HG03039 (cell line): ENCODE results near the gene ADGRG4.

Source experiments
- ATAC-seq: cut with Tn5 transposase; IDR thresholded peaks from one replicate; pipeline ENCODE4 v1.9.1; 2021; ENCODE audit warnings: mild to moderate bottlenecking, moderate library complexity; ENCODE audit not compliant: unreplicated experiment

The ADGRG4 gene

DNA sequence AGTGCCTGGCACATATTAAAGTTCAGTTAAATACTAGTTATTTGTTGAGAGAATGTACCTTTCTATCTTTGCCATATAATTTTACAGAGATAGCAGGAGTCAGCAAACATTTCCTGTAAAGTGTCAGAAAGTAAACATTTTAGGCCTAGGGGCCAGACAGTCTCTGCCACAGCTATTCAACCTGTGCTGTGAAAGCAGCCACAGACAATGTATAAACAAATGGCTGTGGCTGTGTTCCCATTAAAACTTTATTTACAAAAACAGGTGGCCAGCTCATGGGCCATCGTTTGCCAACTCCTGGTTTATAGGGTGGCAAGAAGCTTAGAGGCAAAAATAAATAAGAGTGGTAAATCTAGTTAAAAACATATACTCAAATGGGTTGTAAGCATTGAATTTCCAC, 153.0 kb downstream of the ADGRG4 start:
- no peak for ATAC-seq

DNA sequence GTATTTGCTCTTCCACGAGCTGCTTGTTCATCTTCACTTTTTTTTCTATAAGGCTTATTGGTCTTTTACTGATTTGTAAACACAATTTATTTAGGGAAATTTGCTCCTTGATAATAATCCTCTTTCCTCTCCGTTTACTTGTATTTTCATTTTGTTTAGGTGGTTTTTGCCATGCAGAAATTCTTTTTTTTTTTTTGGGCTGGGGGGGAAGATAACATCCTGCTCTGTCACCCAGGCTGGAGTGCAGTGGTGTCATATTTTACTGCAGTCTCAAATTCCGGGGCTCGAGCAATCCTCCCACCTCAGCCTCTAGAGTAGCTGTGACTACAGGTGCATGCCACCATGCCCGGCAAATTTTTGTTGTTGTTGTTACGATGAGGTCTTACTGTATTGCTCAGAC, 155.4 kb downstream of the ADGRG4 start:
- ATAC-seq = no peak

DNA sequence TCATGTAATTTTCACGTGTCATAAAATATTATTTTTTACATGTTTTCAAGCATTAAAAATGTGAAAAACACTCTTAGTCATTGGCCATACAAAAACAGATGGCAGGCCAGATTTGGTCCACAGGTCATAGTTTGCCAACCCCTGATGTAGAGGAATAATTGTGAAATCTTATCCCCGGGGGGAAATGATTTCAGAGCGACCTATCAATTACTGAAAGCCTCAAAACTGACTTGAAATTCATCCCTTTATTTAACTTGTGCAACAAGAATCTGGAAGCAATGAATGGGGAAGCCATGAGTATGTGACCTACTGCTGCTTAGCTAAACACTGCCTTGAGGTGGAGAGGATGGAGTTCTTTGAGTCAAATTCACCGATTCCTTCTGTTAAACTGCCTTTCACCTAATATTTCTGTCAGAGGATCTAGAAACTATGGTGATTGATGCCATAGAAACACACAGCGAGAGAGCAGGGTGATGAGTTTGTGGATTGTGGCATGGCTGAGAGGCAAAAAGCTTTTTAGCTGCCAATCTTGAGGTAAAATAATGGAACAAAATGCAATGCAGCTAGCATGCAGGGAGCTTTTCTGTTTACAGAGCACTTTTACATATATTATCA, 156.6 kb downstream of the ADGRG4 start:
- no peak for ATAC-seq

DNA sequence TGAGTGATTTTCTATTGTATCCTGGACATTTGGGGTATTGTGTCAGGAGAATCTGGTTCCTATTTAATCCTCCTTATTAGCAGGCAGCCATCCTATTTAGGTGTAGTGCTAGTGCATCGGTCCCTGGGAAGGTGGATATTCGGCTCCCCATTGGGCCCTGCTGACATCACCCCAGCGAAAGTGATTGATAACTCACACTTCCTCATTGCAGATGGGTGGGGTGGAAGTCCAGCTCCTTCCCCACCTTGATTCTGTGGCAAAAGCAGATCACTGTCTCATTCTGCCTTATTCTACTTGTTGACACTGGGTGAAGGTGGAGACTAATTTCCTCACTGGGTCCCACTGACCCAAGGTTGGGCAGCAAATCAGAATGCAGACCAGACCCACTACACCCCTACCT, 163.8 kb downstream of the ADGRG4 start:
- no peak for ATAC-seq
